Adipocyte (in vitro differentiated cells): ENCODE measurements around the gene NMNAT3.

Source experiments
- DNase-seq: peaks from one replicate; pipeline ENCODE4 v3.0.0-alpha.2; 2015; ENCODE audit warnings: low read depth
- H3K27me3 ChIP-seq: replicated peaks from 2 replicates; pipeline ENCODE4 v1.7.0; 2013; ENCODE audit warnings: mild to moderate bottlenecking, low read length, moderate library complexity; ENCODE audit not compliant: control insufficient read depth, insufficient read depth
- H3K36me3 ChIP-seq: 2 replicates; pipeline ENCODE4 v1.7.0; 2013; ENCODE audit warnings: low read length, mild to moderate bottlenecking, moderate library complexity; ENCODE audit not compliant: control insufficient read depth, insufficient read depth, severe bottlenecking
- H3K4me1 ChIP-seq: 2 replicates; pipeline ENCODE4 v1.7.0; 2013; ENCODE audit warnings: mild to moderate bottlenecking, low read length, moderate library complexity; ENCODE audit not compliant: control insufficient read depth, insufficient read depth
- H3K4me3 ChIP-seq: 2 replicates; pipeline ENCODE4 v1.7.0; 2013; ENCODE audit warnings: mild to moderate bottlenecking, low read length, moderate library complexity
- H3K9ac ChIP-seq: 2 replicates; pipeline ENCODE4 v1.7.0; 2013; ENCODE audit warnings: mild to moderate bottlenecking, low read length, moderate library complexity
- H3K9me3 ChIP-seq: 2 replicates; pipeline ENCODE4 v1.7.0; 2013; ENCODE audit warnings: mild to moderate bottlenecking, low read length, moderate library complexity; ENCODE audit not compliant: control insufficient read depth

The NMNAT3 gene

GRCh38 chr3:139558351-139559266 lies 119.2 kb downstream of the NMNAT3 start:
- Histone ChIP-seq H3K4me3 (no peak overlapping the region), H3K4me1 (peaks cover 8% of the 10 kb centered on the region), H3K9me3 (no peaks in the 10 kb centered on the region), H3K36me3 (no peaks in the 10 kb centered on the region), H3K27me3 (peaks cover 9% of the 10 kb centered on the region), H3K9ac (no peak overlapping the region)
- DNase-seq: no peak

DNA sequence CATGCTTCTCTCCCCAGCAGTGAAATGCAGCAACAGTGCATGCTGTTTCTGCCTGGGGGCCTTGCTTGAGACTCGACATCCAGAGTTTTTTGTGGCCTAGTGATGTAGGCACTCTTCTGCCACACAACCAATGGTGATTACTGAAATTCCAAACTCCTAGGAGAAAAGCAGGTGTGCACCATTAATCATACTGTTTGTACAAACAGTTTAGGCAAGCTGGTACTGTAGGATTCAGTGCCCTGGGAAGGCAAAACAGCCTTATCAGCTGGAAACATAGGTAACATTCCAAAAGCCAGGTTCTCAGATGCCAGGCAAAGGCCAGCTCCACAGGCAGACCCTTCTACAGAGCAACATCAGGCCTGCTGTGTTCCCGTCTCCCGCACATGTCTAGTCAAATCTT lies 120.7 kb downstream of the NMNAT3 start:
- Histone ChIP-seq H3K9ac (no peak overlapping the region), H3K4me3 (no peak overlapping the region), H3K9me3 (no peaks in the 10 kb centered on the region), H3K36me3 (no peaks in the 10 kb centered on the region), H3K4me1 (peaks cover 8% of the 10 kb centered on the region), H3K27me3 (peaks cover 10% of the 10 kb centered on the region)
- no peak for DNase-seq

DNA sequence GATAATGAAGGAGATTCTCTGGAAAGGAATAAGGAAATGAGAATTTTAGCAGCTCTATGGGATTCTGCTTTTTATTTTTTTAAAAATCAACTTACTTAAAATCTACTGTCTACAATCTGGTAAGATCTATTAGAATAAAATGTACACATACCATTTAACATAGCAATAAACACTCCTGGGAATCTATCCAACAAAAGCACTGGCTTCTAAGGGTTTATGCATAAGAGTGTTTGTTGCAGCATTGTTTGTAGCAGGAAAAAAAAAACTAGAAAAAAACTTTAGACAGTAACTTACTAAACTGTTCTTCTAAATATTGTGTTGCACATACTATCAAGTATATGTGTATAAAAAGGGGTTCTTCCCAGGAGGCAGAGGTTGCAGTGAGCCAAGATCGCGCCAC lies 122.5 kb downstream of the NMNAT3 start:
- DNase-seq: peak; percentile 82
- H3K27me3 ChIP-seq: peaks cover 13% of the 10 kb centered on the region
- H3K36me3 ChIP-seq: no peaks in the 10 kb centered on the region
- no peak overlapping the region for H3K9ac ChIP-seq
- no peaks in the 10 kb centered on the region for H3K9me3 ChIP-seq
- peaks cover 8% of the 10 kb centered on the region for H3K4me1 ChIP-seq
- H3K4me3 ChIP-seq: no peak overlapping the region

- Histone ChIP-seq H3K36me3 (no peaks in the 10 kb centered on the region), H3K4me3 (no peak overlapping the region), H3K27me3 (peaks cover 17% of the 10 kb centered on the region), H3K9me3 (no peaks in the 10 kb centered on the region), H3K9ac (no peak overlapping the region), H3K4me1 (peaks cover 8% of the 10 kb centered on the region)
- no peak for DNase-seq
These were observed 123.1 kb downstream of the NMNAT3 start for GRCh38 chr3:139554628-139555027.

GRCh38 chr3:139552632-139553365 lies 125.0 kb downstream of the NMNAT3 start:
- peaks cover 18% of the 10 kb centered on the region for H3K27me3 ChIP-seq
- peaks cover 8% of the 10 kb centered on the region for H3K4me1 ChIP-seq
- no peak for DNase-seq
- no peak overlapping the region for H3K4me3 ChIP-seq
- no peaks in the 10 kb centered on the region for H3K9me3 ChIP-seq
- H3K36me3 ChIP-seq: no peaks in the 10 kb centered on the region
- H3K9ac ChIP-seq: no peak overlapping the region

- H3K27me3 ChIP-seq: peaks cover 13% of the 10 kb centered on the region
- no peaks in the 10 kb centered on the region for H3K36me3 ChIP-seq
- H3K9ac ChIP-seq: no peak overlapping the region
- H3K4me1 ChIP-seq: peaks cover 8% of the 10 kb centered on the region
- no peak overlapping the region for H3K4me3 ChIP-seq
- no peaks in the 10 kb centered on the region for H3K9me3 ChIP-seq
- no peak for DNase-seq
These were observed 129.0 kb downstream of the NMNAT3 start for GRCh38 chr3:139548801-139549200.

GRCh38 chr3:139547666-139548065 lies 130.1 kb downstream of the NMNAT3 start:
- Histone ChIP-seq H3K9ac (no peak overlapping the region), H3K27me3 (peaks cover 16% of the 10 kb centered on the region), H3K4me3 (no peak overlapping the region), H3K9me3 (no peaks in the 10 kb centered on the region), H3K4me1 (peaks cover 8% of the 10 kb centered on the region), H3K36me3 (no peaks in the 10 kb centered on the region)
- no peak for DNase-seq

DNA sequence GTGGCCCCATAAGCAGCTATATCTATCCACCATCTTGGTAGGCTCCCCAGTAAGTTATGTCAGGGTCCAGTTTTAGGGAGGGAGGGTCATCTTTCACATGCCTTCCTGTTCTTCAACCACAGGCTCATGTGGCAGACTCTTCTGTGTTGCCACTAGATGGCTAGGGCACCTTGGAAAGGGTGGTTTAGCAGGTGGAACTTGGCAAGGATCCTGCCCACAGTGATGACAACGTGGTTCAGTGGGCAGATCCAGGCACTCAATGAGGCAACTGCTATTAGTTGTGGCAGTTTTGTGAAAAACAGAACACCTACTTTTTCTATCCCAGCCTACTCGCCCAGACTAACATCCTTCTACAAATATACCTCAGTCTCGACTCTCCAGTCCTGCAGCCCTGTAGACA lies 131.0 kb downstream of the NMNAT3 start:
- no peaks in the 10 kb centered on the region for H3K9me3 ChIP-seq
- no peak for DNase-seq
- H3K4me1 ChIP-seq: peaks cover 8% of the 10 kb centered on the region
- H3K36me3 ChIP-seq: no peaks in the 10 kb centered on the region
- peaks cover 21% of the 10 kb centered on the region for H3K27me3 ChIP-seq
- H3K4me3 ChIP-seq: no peak overlapping the region
- no peak overlapping the region for H3K9ac ChIP-seq

- H3K9me3 ChIP-seq: peaks cover 8% of the 10 kb centered on the region
- no peaks in the 10 kb centered on the region for H3K36me3 ChIP-seq
- H3K4me3 ChIP-seq: no peak overlapping the region
- no peak overlapping the region for H3K9ac ChIP-seq
- H3K27me3 ChIP-seq: peaks cover 42% of the 10 kb centered on the region
- peaks cover 11% of the 10 kb centered on the region for H3K4me1 ChIP-seq
- DNase-seq: no peak
These were observed 136.1 kb downstream of the NMNAT3 start for GRCh38 chr3:139541532-139542288.

GRCh38 chr3:139540651-139541531 lies 136.9 kb downstream of the NMNAT3 start:
- Histone ChIP-seq H3K36me3 (no peaks in the 10 kb centered on the region), H3K27me3 (peaks cover 42% of the 10 kb centered on the region), H3K4me3 (no peak overlapping the region), H3K9ac (no peak overlapping the region), H3K9me3 (peaks cover 8% of the 10 kb centered on the region), H3K4me1 (peaks cover 5% of the 10 kb centered on the region)
- DNase-seq: no peak
